ENCODE data around the gene GTSE1.

DNA sequence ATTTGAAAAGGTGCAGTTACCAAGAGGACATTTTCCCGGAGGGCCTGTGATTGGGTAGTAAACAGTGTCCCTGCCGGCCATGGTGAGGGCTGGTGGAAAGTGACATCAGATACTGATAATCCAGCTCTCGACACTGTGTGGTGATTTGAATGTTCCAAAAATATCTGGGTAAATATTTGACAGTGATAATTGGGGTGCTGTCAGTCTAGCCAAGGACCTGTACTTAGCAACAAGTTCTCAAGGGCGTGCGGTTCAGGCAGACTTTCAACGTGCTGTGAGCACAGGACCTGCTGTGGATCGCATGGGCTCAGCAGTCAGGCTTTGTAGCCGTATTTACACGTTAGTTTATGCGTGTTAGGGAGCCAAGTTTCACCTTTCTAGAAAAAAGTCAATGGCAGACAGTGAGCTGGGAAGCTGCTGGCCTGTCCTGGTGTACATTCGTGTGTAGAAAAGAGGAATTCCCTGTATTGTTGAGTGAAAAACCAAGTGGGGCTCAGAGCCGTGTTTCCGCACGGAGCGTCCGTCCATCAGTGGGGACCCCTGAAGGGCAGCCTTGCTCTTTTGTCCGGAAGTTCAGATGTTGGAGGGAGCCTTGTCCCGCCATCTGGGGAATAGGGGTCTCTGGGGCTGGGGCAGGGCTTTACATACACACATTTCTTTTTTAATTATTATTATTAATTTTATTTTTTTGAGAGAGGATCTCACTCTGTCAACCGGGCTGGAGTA, 50.2 kb downstream of the GTSE1 start:
- TF ChIP-seq POLR2AphosphoS5 (IDR thresholded peaks at IDR 0.05; ENCODE audit: low read depth, low read length) (no peak), POLR2A (IDR thresholded peaks at IDR 0.05; ENCODE audit: low read depth, low read length) (no peak)
